ENCODE results near the gene RCL1. TPM values are rescaled to one million over a fixed set of nuclear protein-coding genes. Genes with fewer than 3 reads are reported as not detected.

RCL1 gene
- total RNA-seq, 1 donor from 2014 or later = 22.9 TPM

GRCh38 chr9:4875559-4875958 lies 82.8 kb downstream of the RCL1 start:
- Histone ChIP-seq H3K9me3 (no peaks in the 10 kb centered on the region), H3K4me3 (no peak overlapping the region), H3K27me3 (ENCODE audit: low read depth) (no peaks in the 10 kb centered on the region), H3K4me1 (no peaks in the 10 kb centered on the region), H3K36me3 (no peaks in the 10 kb centered on the region), H3K27ac (no peak overlapping the region)
- no peak for DNase-seq
- no peak for ATAC-seq
- TF ChIP-seq CTCF (IDR thresholded peaks at IDR 0.05) = no peak
- intact Hi-C loops (cut with DNase I) = no loop called here

- Histone ChIP-seq H3K4me1 (no peaks in the 10 kb centered on the region), H3K36me3 (no peaks in the 10 kb centered on the region), H3K27ac (no peak overlapping the region), H3K27me3 (ENCODE audit: low read depth) (no peaks in the 10 kb centered on the region), H3K9me3 (no peaks in the 10 kb centered on the region), H3K4me3 (no peak overlapping the region)
- DNase-seq = no peak
- intact Hi-C loops (cut with DNase I) = no loop called here
- ATAC-seq = no peak
- TF ChIP-seq CTCF (IDR thresholded peaks at IDR 0.05) = no peak
Observed at GRCh38 chr9:4879115-4879558, 86.4 kb downstream of the RCL1 start.

- H3K27me3 ChIP-seq (ENCODE audit: low read depth) = no peaks in the 10 kb centered on the region
- no peak overlapping the region for H3K4me3 ChIP-seq
- H3K36me3 ChIP-seq = no peaks in the 10 kb centered on the region
- no peak for DNase-seq
- TF ChIP-seq CTCF (IDR thresholded peaks at IDR 0.05) = no peak
- intact Hi-C loops (cut with DNase I) = no loop called here
- H3K27ac ChIP-seq = no peak overlapping the region
- H3K9me3 ChIP-seq = no peaks in the 10 kb centered on the region
- H3K4me1 ChIP-seq = peaks cover 11% of the 10 kb centered on the region
- ATAC-seq = no peak
Observed at GRCh38 chr9:4883326-4883873, 90.7 kb downstream of the RCL1 start.

GRCh38 chr9:4886698-4887097 lies 94.0 kb downstream of the RCL1 start:
- TF ChIP-seq CTCF (IDR thresholded peaks at IDR 0.05) = no peak
- H3K36me3 ChIP-seq = no peaks in the 10 kb centered on the region
- no peaks in the 10 kb centered on the region for H3K27me3 ChIP-seq (ENCODE audit: low read depth)
- no peak overlapping the region for H3K4me3 ChIP-seq
- peak in 1 of 2 donors; percentile 54 for ATAC-seq
- H3K27ac ChIP-seq = no peak overlapping the region
- intact Hi-C loops (cut with DNase I) = no loop called here
- H3K9me3 ChIP-seq = no peaks in the 10 kb centered on the region
- peaks cover 11% of the 10 kb centered on the region for H3K4me1 ChIP-seq
- DNase-seq = no peak

GRCh38 chr9:4887556-4887955 lies 94.8 kb downstream of the RCL1 start:
- intact Hi-C loops (cut with DNase I) = no loop called here
- no peak for TF ChIP-seq CTCF (IDR thresholded peaks at IDR 0.05)
- H3K27ac ChIP-seq = no peak overlapping the region
- no peaks in the 10 kb centered on the region for H3K36me3 ChIP-seq
- H3K4me3 ChIP-seq = no peak overlapping the region
- no peaks in the 10 kb centered on the region for H3K9me3 ChIP-seq
- H3K4me1 ChIP-seq = peaks cover 11% of the 10 kb centered on the region
- no peaks in the 10 kb centered on the region for H3K27me3 ChIP-seq (ENCODE audit: low read depth)
- ATAC-seq (peak; percentile 85 to 91), DNase-seq (peak; percentile 57)
